Thyroid gland (tissue), 4 donors: ENCODE results near the gene NDUFV3.

Experiments used
- POLR2A ChIP-seq, 2 donors: fragments of 450-650 bp; IDR thresholded peaks; one replicate each; pipeline ENCODE4 v1.6.1; 2017; ENCODE audit warnings: antibody characterized with exemption in 2 of 2, mild to moderate bottlenecking in 2 of 2, moderate library complexity in 1 of 2
- TF ChIP-seq, protein P1 (sequence below), 6 experiments: fragments of 200-600 bp in 3 of 6; fragments of 450-650 bp in 3 of 6; sonication (generic) in 3 of 6; IDR thresholded peaks; one replicate each; pipeline ENCODE4 v1.5.1; 2016 to 2019; ENCODE audit warnings: antibody characterized with exemption in 6 of 6, mild to moderate bottlenecking in 2 of 6, inconsistent platforms in 1 of 6, moderate library complexity in 1 of 6

DNA sequence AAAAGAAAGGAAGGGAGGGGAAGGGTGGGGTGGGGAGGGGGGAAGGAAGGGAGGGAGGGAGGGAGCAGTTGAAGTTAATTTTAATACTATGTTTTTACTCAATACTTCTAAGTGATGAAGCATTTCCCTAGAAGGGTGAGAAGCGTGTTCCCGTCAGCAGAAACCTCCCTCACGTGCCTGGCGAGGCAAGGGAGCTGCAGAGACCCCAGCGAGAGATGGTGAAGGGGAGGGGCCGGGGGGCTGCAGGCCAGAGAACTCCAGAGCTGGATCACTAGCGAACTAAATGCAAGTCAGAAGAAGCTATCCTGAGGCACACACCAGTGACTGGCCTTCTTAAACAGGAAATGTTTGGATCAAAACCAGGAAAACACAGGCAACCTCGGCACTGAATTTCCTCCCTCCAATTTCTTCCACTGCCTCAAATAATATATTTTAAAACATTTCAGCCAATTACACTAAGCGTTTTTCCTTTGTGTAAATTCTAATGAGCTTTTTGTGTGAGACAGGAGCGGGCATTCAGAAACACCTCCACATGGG lies 31.7 kb upstream of the NDUFV3 start:
- TF ChIP-seq, protein P1, sequence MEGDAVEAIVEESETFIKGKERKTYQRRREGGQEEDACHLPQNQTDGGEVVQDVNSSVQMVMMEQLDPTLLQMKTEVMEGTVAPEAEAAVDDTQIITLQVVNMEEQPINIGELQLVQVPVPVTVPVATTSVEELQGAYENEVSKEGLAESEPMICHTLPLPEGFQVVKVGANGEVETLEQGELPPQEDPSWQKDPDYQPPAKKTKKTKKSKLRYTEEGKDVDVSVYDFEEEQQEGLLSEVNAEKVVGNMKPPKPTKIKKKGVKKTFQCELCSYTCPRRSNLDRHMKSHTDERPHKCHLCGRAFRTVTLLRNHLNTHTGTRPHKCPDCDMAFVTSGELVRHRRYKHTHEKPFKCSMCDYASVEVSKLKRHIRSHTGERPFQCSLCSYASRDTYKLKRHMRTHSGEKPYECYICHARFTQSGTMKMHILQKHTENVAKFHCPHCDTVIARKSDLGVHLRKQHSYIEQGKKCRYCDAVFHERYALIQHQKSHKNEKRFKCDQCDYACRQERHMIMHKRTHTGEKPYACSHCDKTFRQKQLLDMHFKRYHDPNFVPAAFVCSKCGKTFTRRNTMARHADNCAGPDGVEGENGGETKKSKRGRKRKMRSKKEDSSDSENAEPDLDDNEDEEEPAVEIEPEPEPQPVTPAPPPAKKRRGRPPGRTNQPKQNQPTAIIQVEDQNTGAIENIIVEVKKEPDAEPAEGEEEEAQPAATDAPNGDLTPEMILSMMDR (IDR thresholded peaks at IDR 0.05) = no peak
- TF ChIP-seq POLR2A (IDR thresholded peaks at IDR 0.05) = no peak
